SK-N-SH treated with all-trans-retinoic acid at 6 μM for 48 hours (cell line): ENCODE results near the gene SPON1.

ENCODE experiments used
- ATAC-seq: fragments of 200-7000 bp; cut with Tn5 transposase; 3 replicates; pipeline ENCODE4 v1.9.1; 2020; ENCODE audit warnings: mild to moderate bottlenecking, moderate library complexity
- ARNTL ChIP-seq: fragments of 450-650 bp; formaldehyde crosslinking; IDR thresholded peaks from 2 replicates; pipeline ENCODE4 v1.5.0; 2020; ENCODE audit warnings: low read depth, mild to moderate bottlenecking, moderate library complexity, borderline replicate concordance
- BACH2 ChIP-seq: fragments of 250-450 bp; sonication (Bioruptor Pico); IDR thresholded peaks from 2 replicates; pipeline ENCODE4 v1.9.0; 2021; ENCODE audit warnings: mild to moderate bottlenecking, borderline replicate concordance
- CSDC2 ChIP-seq: fragments of 250-450 bp; sonication (Bioruptor Pico); IDR thresholded peaks from 2 replicates; pipeline ENCODE4 v1.5.0; 2020; ENCODE audit warnings: mild to moderate bottlenecking, moderate library complexity
- ESRRG ChIP-seq: fragments of 250-450 bp; sonication (Bioruptor Pico); IDR thresholded peaks from 2 replicates; pipeline ENCODE4 v1.6.1; 2021; ENCODE audit warnings: mild to moderate bottlenecking
- GLIS3 ChIP-seq: fragments of 250-450 bp; sonication (Bioruptor Pico); IDR thresholded peaks from 2 replicates; pipeline ENCODE4 v1.5.0; 2020; ENCODE audit warnings: mild to moderate bottlenecking, moderate library complexity
- ISL1 ChIP-seq: fragments of 250-450 bp; sonication (Bioruptor Pico); IDR thresholded peaks from 2 replicates; pipeline ENCODE4 v2.1.2; 2022; ENCODE audit warnings: mild to moderate bottlenecking, moderate library complexity
- OSR1 ChIP-seq: fragments of 250-450 bp; sonication (Bioruptor Pico); IDR thresholded peaks from 2 replicates; pipeline ENCODE4 v1.8.0; 2022; ENCODE audit warnings: moderate library complexity, mild to moderate bottlenecking, inconsistent platforms
- PPARA ChIP-seq: fragments of 250-450 bp; sonication (Bioruptor Pico); IDR thresholded peaks from 2 replicates; pipeline ENCODE4 v1.5.0; 2020; ENCODE audit warnings: mild to moderate bottlenecking, borderline replicate concordance
- RARB ChIP-seq: fragments of 250-450 bp; sonication (Bioruptor Pico); IDR thresholded peaks from 2 replicates; pipeline ENCODE4 v1.8.0; 2021; ENCODE audit warnings: mild to moderate bottlenecking, moderate library complexity
- SNAI2 ChIP-seq: fragments of 250-450 bp; sonication (Bioruptor Pico); IDR thresholded peaks from 2 replicates; pipeline ENCODE4 v1.5.0; 2020; ENCODE audit warnings: mild to moderate bottlenecking, moderate library complexity
- TCF4 ChIP-seq: fragments of 250-450 bp; sonication (Bioruptor Pico); IDR thresholded peaks from 2 replicates; pipeline ENCODE4 v1.8.0; 2021; ENCODE audit warnings: mild to moderate bottlenecking, moderate library complexity, borderline replicate concordance
- TOX ChIP-seq: fragments of 250-450 bp; sonication (Bioruptor Pico); IDR thresholded peaks from 2 replicates; pipeline ENCODE4 v1.8.0; 2021; ENCODE audit warnings: mild to moderate bottlenecking, moderate library complexity, borderline replicate concordance
- ZC3H10 ChIP-seq: fragments of 250-450 bp; sonication (Bioruptor Pico); IDR thresholded peaks from 2 replicates; pipeline ENCODE4 v1.5.1; 2021; ENCODE audit warnings: mild to moderate bottlenecking, moderate library complexity
- ZFP3 ChIP-seq: fragments of 250-450 bp; sonication (Bioruptor Pico); IDR thresholded peaks from 2 replicates; pipeline ENCODE4 v1.5.0; 2020; ENCODE audit warnings: mild to moderate bottlenecking, moderate library complexity
- ZFP30 ChIP-seq: fragments of 450-650 bp; formaldehyde crosslinking; IDR thresholded peaks from 2 replicates; pipeline ENCODE4 v1.5.0; 2022; ENCODE audit warnings: mild to moderate bottlenecking, moderate library complexity
- ZNF565 ChIP-seq: fragments of 450-650 bp; formaldehyde crosslinking; conservative IDR thresholded peaks from 2 replicates; pipeline ENCODE4 v1.5.0; 2020; ENCODE audit warnings: low read depth, mild to moderate bottlenecking, moderate library complexity
- ZNF70 ChIP-seq: fragments of 450-650 bp; formaldehyde crosslinking; IDR thresholded peaks from 2 replicates; pipeline ENCODE4 v1.5.0; 2020; ENCODE audit warnings: mild to moderate bottlenecking, moderate library complexity
- ZNF8 ChIP-seq: fragments of 450-650 bp; formaldehyde crosslinking; IDR thresholded peaks from 2 replicates; pipeline ENCODE4 v1.5.0; 2020; ENCODE audit warnings: mild to moderate bottlenecking, moderate library complexity
- TF ChIP-seq, protein P1 (sequence below): fragments of 250-450 bp; sonication (Bioruptor Pico); IDR thresholded peaks from 2 replicates; pipeline ENCODE4 v1.8.0; 2021; ENCODE audit warnings: low read depth, mild to moderate bottlenecking, moderate library complexity, borderline replicate concordance
- TF ChIP-seq, protein P2 (sequence below): fragments of 250-450 bp; sonication (Bioruptor Pico); IDR thresholded peaks from 2 replicates; pipeline ENCODE4 v1.5.0; 2020; ENCODE audit warnings: mild to moderate bottlenecking, moderate library complexity
- TF ChIP-seq, protein P3 (sequence below): fragments of 250-450 bp; sonication (Bioruptor Pico); IDR thresholded peaks from 2 replicates; pipeline ENCODE4 v1.8.0; 2020; ENCODE audit warnings: mild to moderate bottlenecking, moderate library complexity, borderline replicate concordance
- TF ChIP-seq, protein P4 (sequence below): fragments of 250-450 bp; sonication (Bioruptor Pico); IDR thresholded peaks from 2 replicates; pipeline ENCODE4 v1.5.1; 2021; ENCODE audit warnings: mild to moderate bottlenecking, moderate library complexity
- TF ChIP-seq, protein P5 (sequence below): fragments of 250-450 bp; sonication (Bioruptor Pico); IDR thresholded peaks from 2 replicates; pipeline ENCODE4 v1.5.1; 2020; ENCODE audit warnings: low read depth, mild to moderate bottlenecking, moderate library complexity

Gene SPON1

DNA sequence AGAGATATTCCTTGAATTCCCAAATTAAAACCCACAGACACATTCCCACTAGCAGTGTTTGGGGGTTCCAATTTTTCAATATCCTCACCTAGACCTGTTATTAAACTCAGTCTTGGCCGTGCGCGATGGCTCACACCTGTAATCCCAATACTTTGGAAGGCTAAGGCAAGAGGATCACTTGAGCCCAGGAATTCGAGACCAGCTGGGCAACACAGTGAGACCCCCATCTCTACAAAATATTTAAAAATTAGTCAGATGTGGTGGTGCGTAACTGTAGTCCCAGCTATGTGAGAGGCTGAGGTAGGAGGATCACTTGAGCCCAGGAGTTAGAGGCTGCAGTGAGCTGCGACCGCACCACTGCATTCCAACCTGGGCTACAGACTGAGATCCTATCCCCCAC is 343.1 kb downstream of the SPON1 start:
- no peak for ATAC-seq
- TF ChIP-seq ZFP30 (CRISPR knock-in tag): no peak
- TF ChIP-seq TOX: no peak
- TF ChIP-seq ISL1: no peak
- no peak for TF ChIP-seq ZNF565
- TF ChIP-seq, protein P1, sequence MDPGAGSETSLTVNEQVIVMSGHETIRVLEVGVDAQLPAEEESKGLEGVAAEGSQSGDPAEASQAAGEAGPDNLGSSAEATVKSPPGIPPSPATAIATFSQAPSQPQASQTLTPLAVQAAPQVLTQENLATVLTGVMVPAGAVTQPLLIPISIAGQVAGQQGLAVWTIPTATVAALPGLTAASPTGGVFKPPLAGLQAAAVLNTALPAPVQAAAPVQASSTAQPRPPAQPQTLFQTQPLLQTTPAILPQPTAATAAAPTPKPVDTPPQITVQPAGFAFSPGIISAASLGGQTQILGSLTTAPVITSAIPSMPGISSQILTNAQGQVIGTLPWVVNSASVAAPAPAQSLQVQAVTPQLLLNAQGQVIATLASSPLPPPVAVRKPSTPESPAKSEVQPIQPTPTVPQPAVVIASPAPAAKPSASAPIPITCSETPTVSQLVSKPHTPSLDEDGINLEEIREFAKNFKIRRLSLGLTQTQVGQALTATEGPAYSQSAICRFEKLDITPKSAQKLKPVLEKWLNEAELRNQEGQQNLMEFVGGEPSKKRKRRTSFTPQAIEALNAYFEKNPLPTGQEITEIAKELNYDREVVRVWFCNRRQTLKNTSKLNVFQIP (CRISPR knock-in tag): no peak
- TF ChIP-seq ZNF8 (CRISPR knock-in tag): no peak
- no peak for TF ChIP-seq ARNTL (CRISPR knock-in tag)
- TF ChIP-seq BACH2: no peak
- TF ChIP-seq, protein P2, sequence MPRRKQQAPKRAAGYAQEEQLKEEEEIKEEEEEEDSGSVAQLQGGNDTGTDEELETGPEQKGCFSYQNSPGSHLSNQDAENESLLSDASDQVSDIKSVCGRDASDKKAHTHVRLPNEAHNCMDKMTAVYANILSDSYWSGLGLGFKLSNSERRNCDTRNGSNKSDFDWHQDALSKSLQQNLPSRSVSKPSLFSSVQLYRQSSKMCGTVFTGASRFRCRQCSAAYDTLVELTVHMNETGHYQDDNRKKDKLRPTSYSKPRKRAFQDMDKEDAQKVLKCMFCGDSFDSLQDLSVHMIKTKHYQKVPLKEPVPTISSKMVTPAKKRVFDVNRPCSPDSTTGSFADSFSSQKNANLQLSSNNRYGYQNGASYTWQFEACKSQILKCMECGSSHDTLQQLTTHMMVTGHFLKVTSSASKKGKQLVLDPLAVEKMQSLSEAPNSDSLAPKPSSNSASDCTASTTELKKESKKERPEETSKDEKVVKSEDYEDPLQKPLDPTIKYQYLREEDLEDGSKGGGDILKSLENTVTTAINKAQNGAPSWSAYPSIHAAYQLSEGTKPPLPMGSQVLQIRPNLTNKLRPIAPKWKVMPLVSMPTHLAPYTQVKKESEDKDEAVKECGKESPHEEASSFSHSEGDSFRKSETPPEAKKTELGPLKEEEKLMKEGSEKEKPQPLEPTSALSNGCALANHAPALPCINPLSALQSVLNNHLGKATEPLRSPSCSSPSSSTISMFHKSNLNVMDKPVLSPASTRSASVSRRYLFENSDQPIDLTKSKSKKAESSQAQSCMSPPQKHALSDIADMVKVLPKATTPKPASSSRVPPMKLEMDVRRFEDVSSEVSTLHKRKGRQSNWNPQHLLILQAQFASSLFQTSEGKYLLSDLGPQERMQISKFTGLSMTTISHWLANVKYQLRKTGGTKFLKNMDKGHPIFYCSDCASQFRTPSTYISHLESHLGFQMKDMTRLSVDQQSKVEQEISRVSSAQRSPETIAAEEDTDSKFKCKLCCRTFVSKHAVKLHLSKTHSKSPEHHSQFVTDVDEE (CRISPR knock-in tag): no peak
- TF ChIP-seq SNAI2 (CRISPR knock-in tag): no peak
- TF ChIP-seq ZFP3 (CRISPR knock-in tag): no peak
- TF ChIP-seq ZC3H10 (CRISPR knock-in tag): no peak
- TF ChIP-seq, protein P3, sequence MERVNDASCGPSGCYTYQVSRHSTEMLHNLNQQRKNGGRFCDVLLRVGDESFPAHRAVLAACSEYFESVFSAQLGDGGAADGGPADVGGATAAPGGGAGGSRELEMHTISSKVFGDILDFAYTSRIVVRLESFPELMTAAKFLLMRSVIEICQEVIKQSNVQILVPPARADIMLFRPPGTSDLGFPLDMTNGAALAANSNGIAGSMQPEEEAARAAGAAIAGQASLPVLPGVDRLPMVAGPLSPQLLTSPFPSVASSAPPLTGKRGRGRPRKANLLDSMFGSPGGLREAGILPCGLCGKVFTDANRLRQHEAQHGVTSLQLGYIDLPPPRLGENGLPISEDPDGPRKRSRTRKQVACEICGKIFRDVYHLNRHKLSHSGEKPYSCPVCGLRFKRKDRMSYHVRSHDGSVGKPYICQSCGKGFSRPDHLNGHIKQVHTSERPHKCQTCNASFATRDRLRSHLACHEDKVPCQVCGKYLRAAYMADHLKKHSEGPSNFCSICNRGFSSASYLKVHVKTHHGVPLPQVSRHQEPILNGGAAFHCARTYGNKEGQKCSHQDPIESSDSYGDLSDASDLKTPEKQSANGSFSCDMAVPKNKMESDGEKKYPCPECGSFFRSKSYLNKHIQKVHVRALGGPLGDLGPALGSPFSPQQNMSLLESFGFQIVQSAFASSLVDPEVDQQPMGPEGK (CRISPR knock-in tag): no peak
- no peak for TF ChIP-seq ESRRG (CRISPR knock-in tag)
- TF ChIP-seq, protein P4, sequence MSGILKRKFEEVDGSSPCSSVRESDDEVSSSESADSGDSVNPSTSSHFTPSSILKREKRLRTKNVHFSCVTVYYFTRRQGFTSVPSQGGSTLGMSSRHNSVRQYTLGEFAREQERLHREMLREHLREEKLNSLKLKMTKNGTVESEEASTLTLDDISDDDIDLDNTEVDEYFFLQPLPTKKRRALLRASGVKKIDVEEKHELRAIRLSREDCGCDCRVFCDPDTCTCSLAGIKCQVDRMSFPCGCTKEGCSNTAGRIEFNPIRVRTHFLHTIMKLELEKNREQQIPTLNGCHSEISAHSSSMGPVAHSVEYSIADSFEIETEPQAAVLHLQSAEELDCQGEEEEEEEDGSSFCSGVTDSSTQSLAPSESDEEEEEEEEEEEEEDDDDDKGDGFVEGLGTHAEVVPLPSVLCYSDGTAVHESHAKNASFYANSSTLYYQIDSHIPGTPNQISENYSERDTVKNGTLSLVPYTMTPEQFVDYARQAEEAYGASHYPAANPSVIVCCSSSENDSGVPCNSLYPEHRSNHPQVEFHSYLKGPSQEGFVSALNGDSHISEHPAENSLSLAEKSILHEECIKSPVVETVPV (CRISPR knock-in tag): no peak
- TF ChIP-seq PPARA (CRISPR knock-in tag): no peak
- TF ChIP-seq RARB (CRISPR knock-in tag): no peak
- no peak for TF ChIP-seq CSDC2 (CRISPR knock-in tag)
- no peak for TF ChIP-seq OSR1 (CRISPR knock-in tag)
- no peak for TF ChIP-seq TCF4

DNA sequence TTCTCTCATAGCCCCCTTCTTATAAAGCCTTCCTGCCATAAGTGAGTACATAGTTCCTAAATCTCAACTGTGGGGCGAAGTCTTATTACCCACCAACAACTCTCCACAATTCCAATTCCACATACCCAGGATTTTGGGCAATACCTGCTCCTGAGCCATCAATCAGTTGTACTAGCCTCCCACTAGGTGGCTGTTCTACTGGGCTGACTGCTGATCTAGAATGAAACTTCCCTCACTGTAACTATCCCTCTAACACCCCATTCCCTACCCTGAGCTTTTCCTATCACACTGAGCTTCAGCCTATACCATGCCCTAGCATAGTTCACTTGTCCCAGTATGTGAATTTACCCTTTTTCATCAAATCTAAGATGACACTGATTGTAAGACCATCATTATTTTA is 344.0 kb downstream of the SPON1 start:
- TF ChIP-seq ZNF565 (no peak), OSR1 (CRISPR knock-in tag) (no peak), ZFP3 (CRISPR knock-in tag) (no peak), PPARA (CRISPR knock-in tag) (no peak), ZFP30 (CRISPR knock-in tag) (no peak), ZNF70 (no peak), RARB (CRISPR knock-in tag) (no peak), ZNF8 (CRISPR knock-in tag) (no peak), GLIS3 (CRISPR knock-in tag) (no peak), ISL1 (no peak), TOX (no peak), ARNTL (CRISPR knock-in tag) (no peak), TCF4 (no peak), ZC3H10 (CRISPR knock-in tag) (no peak), ESRRG (CRISPR knock-in tag) (no peak)
- TF ChIP-seq, protein P5, sequence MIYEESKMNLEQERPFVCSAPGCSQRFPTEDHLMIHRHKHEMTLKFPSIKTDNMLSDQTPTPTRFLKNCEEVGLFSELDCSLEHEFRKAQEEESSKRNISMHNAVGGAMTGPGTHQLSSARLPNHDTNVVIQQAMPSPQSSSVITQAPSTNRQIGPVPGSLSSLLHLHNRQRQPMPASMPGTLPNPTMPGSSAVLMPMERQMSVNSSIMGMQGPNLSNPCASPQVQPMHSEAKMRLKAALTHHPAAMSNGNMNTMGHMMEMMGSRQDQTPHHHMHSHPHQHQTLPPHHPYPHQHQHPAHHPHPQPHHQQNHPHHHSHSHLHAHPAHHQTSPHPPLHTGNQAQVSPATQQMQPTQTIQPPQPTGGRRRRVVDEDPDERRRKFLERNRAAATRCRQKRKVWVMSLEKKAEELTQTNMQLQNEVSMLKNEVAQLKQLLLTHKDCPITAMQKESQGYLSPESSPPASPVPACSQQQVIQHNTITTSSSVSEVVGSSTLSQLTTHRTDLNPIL: no peak
- TF ChIP-seq, protein P3 (CRISPR knock-in tag): no peak
- TF ChIP-seq, protein P1 (CRISPR knock-in tag): no peak
- no peak for ATAC-seq
